HEK293 (cell line): ENCODE measurements around the gene TAF1.
A peak's percentile ranks its signal among the peaks of the same experiment; 100 is the strongest.

Experiments
- CTCF ChIA-PET: fragments of 350-600 bp; formaldehyde crosslinking; extraction: SDS; loops from one replicate; lab custom pipeline; 2021; ENCODE audit warnings: antibody characterized with exemption; lab: Yijun Ruan, JAX
- POLR2A ChIA-PET: fragments of 300-600 bp; formaldehyde crosslinking; extraction: SDS; loops from one replicate; lab custom pipeline; 2020; ENCODE audit warnings: antibody characterized with exemption, inconsistent platforms; lab: Yijun Ruan, JAX
- H3K27ac ChIP-seq: fragments of 200-500 bp; sonication (Bioruptor generic); 2 replicates; pipeline ENCODE4 v1.5.1; 2014; ENCODE audit warnings: low read depth, low read length, control low read depth, inconsistent platforms; ENCODE audit errors: extremely low read depth
- H3K36me3 ChIP-seq, 2 experiments: fragments of 200-500 bp in 1 of 2; sonication (Bioruptor generic) in 1 of 2; 1 replicate in 1 of 2; 2 replicates in 1 of 2; pipeline ENCODE4 v1.5.1; 2014 to 2017; ENCODE audit warnings: inconsistent platforms in 2 of 2, low read length in 2 of 2; ENCODE audit not compliant: control insufficient read depth in 2 of 2, insufficient read depth in 1 of 2
- H3K4me1 ChIP-seq: fragments of 200-500 bp; sonication (Bioruptor generic); 2 replicates; pipeline ENCODE4 v1.5.1; 2014; ENCODE audit warnings: mild to moderate bottlenecking, low read length, inconsistent platforms; ENCODE audit not compliant: control insufficient read depth, insufficient read depth
- H3K4me3 ChIP-seq: 2 replicates; pipeline ENCODE4 v1.5.1; 2011; ENCODE audit warnings: low read depth, mild to moderate bottlenecking, control low read depth, low read length, moderate library complexity
- H3K9me3 ChIP-seq: fragments of 200-500 bp; sonication (Bioruptor generic); 2 replicates; pipeline ENCODE4 v1.5.1; 2014; ENCODE audit warnings: low read depth, low read length, inconsistent platforms; ENCODE audit not compliant: control insufficient read depth, insufficient read depth
- BCL11A ChIP-seq: fragments of 450-650 bp; formaldehyde crosslinking; IDR thresholded peaks from 2 replicates; pipeline ENCODE4 v1.5.1; 2016; ENCODE audit warnings: low read depth, missing biosample characterization, missing genetic modification characterization
- CTCF ChIP-seq: fragments of 450-650 bp; formaldehyde crosslinking; IDR thresholded peaks from 2 replicates; pipeline ENCODE4 v1.5.1; 2016; ENCODE audit warnings: missing biosample characterization, missing genetic modification characterization
- GFI1B ChIP-seq: fragments of 450-650 bp; formaldehyde crosslinking; IDR thresholded peaks from 2 replicates; pipeline ENCODE4 v1.5.1; 2016; ENCODE audit warnings: missing biosample characterization, missing genetic modification characterization
- GLIS2 ChIP-seq: fragments of 450-650 bp; formaldehyde crosslinking; IDR thresholded peaks from 2 replicates; pipeline ENCODE4 v1.5.1; 2016; ENCODE audit warnings: missing biosample characterization, missing genetic modification characterization
- HOXC10 ChIP-seq: sonication (generic); formaldehyde crosslinking; IDR thresholded peaks from 2 replicates; pipeline ENCODE4 v1.8.1; 2023; ENCODE audit warnings: mild to moderate bottlenecking, missing genetic modification reagents
- KLF7 ChIP-seq: fragments of 450-650 bp; formaldehyde crosslinking; IDR thresholded peaks from 2 replicates; pipeline ENCODE4 v1.5.1; 2016; ENCODE audit warnings: missing biosample characterization, missing genetic modification characterization, borderline replicate concordance
- KLF8 ChIP-seq: fragments of 450-650 bp; formaldehyde crosslinking; IDR thresholded peaks from 2 replicates; pipeline ENCODE4 v1.5.1; 2016; ENCODE audit warnings: missing biosample characterization, missing genetic modification characterization
- ZBTB26 ChIP-seq: fragments of 450-650 bp; formaldehyde crosslinking; optimal IDR thresholded peaks from 2 replicates; pipeline ENCODE3; 2016; ENCODE audit warnings: missing biosample characterization, mild to moderate bottlenecking, missing genetic modification characterization
- ZFP3 ChIP-seq: fragments of 450-650 bp; formaldehyde crosslinking; IDR thresholded peaks from 2 replicates; pipeline ENCODE4 v1.5.1; 2016; ENCODE audit warnings: low read depth, missing biosample characterization, missing genetic modification characterization
- ZFP41 ChIP-seq: fragments of 450-650 bp; formaldehyde crosslinking; IDR thresholded peaks from 2 replicates; pipeline ENCODE4 v1.5.1; 2016; ENCODE audit warnings: missing biosample characterization, missing genetic modification characterization, borderline replicate concordance
- ZNF10 ChIP-seq: fragments of 450-650 bp; formaldehyde crosslinking; IDR thresholded peaks from 2 replicates; pipeline ENCODE4 v1.5.1; 2017; ENCODE audit warnings: missing biosample characterization, missing genetic modification characterization
- ZNF16 ChIP-seq: fragments of 450-650 bp; formaldehyde crosslinking; IDR thresholded peaks from 2 replicates; pipeline ENCODE4 v1.5.1; 2016; ENCODE audit warnings: low read depth, missing biosample characterization, missing genetic modification characterization
- ZNF175 ChIP-seq: fragments of 450-650 bp; formaldehyde crosslinking; IDR thresholded peaks from 2 replicates; pipeline ENCODE4 v1.5.1; 2016; ENCODE audit warnings: missing biosample characterization, missing genetic modification characterization
- ZNF2 ChIP-seq: fragments of 450-650 bp; formaldehyde crosslinking; IDR thresholded peaks from 2 replicates; pipeline ENCODE4 v1.5.1; 2016; ENCODE audit warnings: missing biosample characterization, missing genetic modification characterization
- ZNF24 ChIP-seq: fragments of 450-650 bp; formaldehyde crosslinking; IDR thresholded peaks from 2 replicates; pipeline ENCODE4 v1.5.1; 2016; ENCODE audit warnings: missing biosample characterization, missing genetic modification characterization
- ZNF280C ChIP-seq: fragments of 450-650 bp; formaldehyde crosslinking; IDR thresholded peaks from 2 replicates; pipeline ENCODE4 v1.5.1; 2016; ENCODE audit warnings: missing biosample characterization, missing genetic modification characterization
- ZNF324 ChIP-seq: fragments of 450-650 bp; formaldehyde crosslinking; IDR thresholded peaks from 2 replicates; pipeline ENCODE4 v1.5.1; 2016; ENCODE audit warnings: missing biosample characterization, missing genetic modification characterization
- ZNF398 ChIP-seq: fragments of 450-650 bp; formaldehyde crosslinking; IDR thresholded peaks from 2 replicates; pipeline ENCODE4 v1.5.1; 2017; ENCODE audit warnings: missing biosample characterization, missing genetic modification characterization
- ZNF426 ChIP-seq: fragments of 450-650 bp; formaldehyde crosslinking; IDR thresholded peaks from 2 replicates; pipeline ENCODE4 v1.5.1; 2017; ENCODE audit warnings: missing biosample characterization, missing genetic modification characterization, mild to moderate bottlenecking, inconsistent platforms, moderate library complexity
- ZNF501 ChIP-seq: fragments of 450-650 bp; formaldehyde crosslinking; IDR thresholded peaks from 2 replicates; pipeline ENCODE4 v1.5.1; 2016; ENCODE audit warnings: missing biosample characterization, missing genetic modification characterization
- ZNF518A ChIP-seq: fragments of 450-650 bp; formaldehyde crosslinking; conservative IDR thresholded peaks from 2 replicates; pipeline ENCODE4 v1.5.1; 2016; ENCODE audit warnings: low read depth, missing biosample characterization, missing genetic modification characterization
- ZNF600 ChIP-seq: fragments of 450-650 bp; formaldehyde crosslinking; IDR thresholded peaks from 2 replicates; pipeline ENCODE4 v1.5.1; 2016; ENCODE audit warnings: missing biosample characterization, missing genetic modification characterization
- ZNF623 ChIP-seq: fragments of 450-650 bp; formaldehyde crosslinking; IDR thresholded peaks from 2 replicates; pipeline ENCODE4 v1.5.1; 2016; ENCODE audit warnings: missing biosample characterization, missing genetic modification characterization
- ZNF629 ChIP-seq: fragments of 450-650 bp; formaldehyde crosslinking; IDR thresholded peaks from 2 replicates; pipeline ENCODE4 v1.5.1; 2017; ENCODE audit warnings: missing biosample characterization, missing genetic modification characterization
- ZNF830 ChIP-seq: fragments of 450-650 bp; IDR thresholded peaks from 2 replicates; pipeline ENCODE4 v1.5.0; 2018; ENCODE audit warnings: missing biosample characterization, missing genetic modification characterization, low read depth, mild to moderate bottlenecking, moderate library complexity

Gene TAF1

GRCh38 chrX:71492231-71493065 is 126.3 kb downstream of the TAF1 start:
- no peaks in the 10 kb centered on the region for H3K4me1 ChIP-seq
- CTCF ChIA-PET: interaction anchor here (0.9 kb wide), 1 partner anchor 8 kb away, joined by 4 read pairs; no protein-coding TSS in a partner anchor
- H3K27ac ChIP-seq: no peak overlapping the region
- POLR2A ChIA-PET: no interaction called here
- no peaks in the 10 kb centered on the region; a peak in 1 of 3 replicates for H3K36me3 ChIP-seq
- peak overlapping the region; percentile 12; the same call in 1 of the 2 replicates for H3K4me3 ChIP-seq
- H3K9me3 ChIP-seq: no peaks in the 10 kb centered on the region; the same call in none of the 2 replicates
- TF ChIP-seq ZNF175 (tag by site-specific recombination): no peak
- 0 out of 2 replicates have a peak, but pooled peaks have one; percentile 26 for TF ChIP-seq ZNF501
- no peak for TF ChIP-seq ZNF324 (tag by site-specific recombination)
- TF ChIP-seq ZNF830 (tag by site-specific recombination): no peak
- TF ChIP-seq CTCF (tag by site-specific recombination): peak; percentile 30; the same call in 1 of the 2 replicates
- TF ChIP-seq ZNF10 (tag by site-specific recombination): no peak
- no peak for TF ChIP-seq HOXC10 (CRISPR knock-in tag)
- TF ChIP-seq ZNF280C (tag by site-specific recombination): no peak
- TF ChIP-seq BCL11A: no peak
- TF ChIP-seq ZFP41 (tag by site-specific recombination): no peak
- no peak for TF ChIP-seq KLF7
- no peak for TF ChIP-seq ZNF398 (tag by site-specific recombination)
- TF ChIP-seq ZNF426: no peak
- no peak; the same call in 1 of the 2 replicates for TF ChIP-seq KLF8 (tag by site-specific recombination)
- TF ChIP-seq ZNF24 (tag by site-specific recombination): no peak
- TF ChIP-seq ZNF2 (tag by site-specific recombination): no peak
- TF ChIP-seq ZNF518A (tag by site-specific recombination): no peak
- 0 out of 2 replicates have a peak, but pooled peaks have one; percentile 34 for TF ChIP-seq ZNF600 (tag by site-specific recombination)
- no peak for TF ChIP-seq GLIS2
- TF ChIP-seq ZBTB26: peak; percentile 56
- no peak for TF ChIP-seq ZNF623 (tag by site-specific recombination)
- no peak for TF ChIP-seq ZNF16 (tag by site-specific recombination)
- TF ChIP-seq ZNF629 (tag by site-specific recombination): no peak
- no peak for TF ChIP-seq ZFP3 (tag by site-specific recombination)
- TF ChIP-seq GFI1B (tag by site-specific recombination): no peak
